ENCODE results near the gene SPATA6. TPM values are rescaled to one million over a fixed set of nuclear protein-coding genes. Genes with fewer than 3 reads are reported as not detected.
"Not testable (repeated sequence)": the region's sequence is repeated elsewhere in the genome, so short reads cannot be mapped to it uniquely, and the experiment has no call there.

SPATA6 gene
- total and polyA plus RNA-seq, 12 donors = 1.7 to 13.6 (median 8.6) TPM

GRCh38 chr1:48294656-48295055, 177.3 kb downstream of the SPATA6 start:
- Histone ChIP-seq H3K4me1 (no peaks in the 10 kb centered on the region), H3K27me3 (no peaks in the 10 kb centered on the region), H3K27ac (no peak overlapping the region), H3K9me3 (peaks cover 0 to 8% (median 0%) of the 10 kb centered on the region in 11 donors), H3K4me3 (no peak overlapping the region), H3K36me3 (peaks cover 0 to 20% (median 5%) of the 10 kb centered on the region in 9 donors)
- no peak for DNase-seq
- 86 to 92% methylated on average over 1 of the region's 1 CpG for WGBS, 2 donors
- intact Hi-C loops (cut with DNase I) = no loop called here
- TF ChIP-seq, protein P1, sequence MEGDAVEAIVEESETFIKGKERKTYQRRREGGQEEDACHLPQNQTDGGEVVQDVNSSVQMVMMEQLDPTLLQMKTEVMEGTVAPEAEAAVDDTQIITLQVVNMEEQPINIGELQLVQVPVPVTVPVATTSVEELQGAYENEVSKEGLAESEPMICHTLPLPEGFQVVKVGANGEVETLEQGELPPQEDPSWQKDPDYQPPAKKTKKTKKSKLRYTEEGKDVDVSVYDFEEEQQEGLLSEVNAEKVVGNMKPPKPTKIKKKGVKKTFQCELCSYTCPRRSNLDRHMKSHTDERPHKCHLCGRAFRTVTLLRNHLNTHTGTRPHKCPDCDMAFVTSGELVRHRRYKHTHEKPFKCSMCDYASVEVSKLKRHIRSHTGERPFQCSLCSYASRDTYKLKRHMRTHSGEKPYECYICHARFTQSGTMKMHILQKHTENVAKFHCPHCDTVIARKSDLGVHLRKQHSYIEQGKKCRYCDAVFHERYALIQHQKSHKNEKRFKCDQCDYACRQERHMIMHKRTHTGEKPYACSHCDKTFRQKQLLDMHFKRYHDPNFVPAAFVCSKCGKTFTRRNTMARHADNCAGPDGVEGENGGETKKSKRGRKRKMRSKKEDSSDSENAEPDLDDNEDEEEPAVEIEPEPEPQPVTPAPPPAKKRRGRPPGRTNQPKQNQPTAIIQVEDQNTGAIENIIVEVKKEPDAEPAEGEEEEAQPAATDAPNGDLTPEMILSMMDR (IDR thresholded peaks at IDR 0.05) = no peak
- ATAC-seq = no peak

- intact Hi-C loops (cut with DNase I); H3K4me3 ChIP-seq; H3K27ac ChIP-seq; DNase-seq; H3K27me3 ChIP-seq; ATAC-seq; H3K4me1 ChIP-seq: not testable (repeated sequence)
- peaks cover 0 to 19% (median 5%) of the 10 kb centered on the region in 9 donors for H3K36me3 ChIP-seq
- 94 to 95% methylated on average over 6 of the region's 6 CpGs for WGBS, 2 donors
- peaks cover 0 to 11% (median 0%) of the 10 kb centered on the region in 11 donors for H3K9me3 ChIP-seq
These were observed 177.9 kb downstream of the SPATA6 start for GRCh38 chr1:48294094-48294493.

DNA sequence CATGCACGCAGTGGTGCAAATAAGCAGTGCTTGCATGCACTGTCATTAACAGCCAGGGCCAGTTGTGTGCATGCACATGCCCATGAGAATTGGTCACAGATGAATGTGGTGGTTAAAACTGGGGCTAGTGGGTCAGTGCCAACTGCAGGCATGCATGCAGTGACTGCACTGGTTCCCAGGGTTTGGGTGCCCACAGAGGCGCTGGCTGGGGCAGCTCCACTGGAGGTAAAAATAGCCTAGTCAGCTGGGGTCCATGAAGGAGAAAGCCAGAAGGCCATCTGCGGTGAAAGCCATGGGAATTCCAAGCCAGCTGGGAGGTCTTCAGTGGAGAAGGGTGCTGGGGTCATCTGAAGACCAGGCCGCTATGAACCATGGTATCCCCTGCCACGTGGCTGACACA, 179.3 kb downstream of the SPATA6 start:
- ATAC-seq (peak in 1 of 8 donors; percentile 19), DNase-seq (no peak)
- peaks cover 0 to 16% (median 0%) of the 10 kb centered on the region in 11 donors for H3K9me3 ChIP-seq
- 87 to 93% methylated on average over 5 of the region's 5 CpGs for WGBS, 2 donors
- TF ChIP-seq, protein P1 (IDR thresholded peaks at IDR 0.05) = no peak
- no peak overlapping the region for H3K4me3 ChIP-seq
- intact Hi-C loops (cut with DNase I) = no loop called here
- H3K4me1 ChIP-seq = no peaks in the 10 kb centered on the region
- peaks cover 0 to 5% (median 0%) of the 10 kb centered on the region in 9 donors for H3K36me3 ChIP-seq
- no peak overlapping the region for H3K27ac ChIP-seq
- H3K27me3 ChIP-seq = no peaks in the 10 kb centered on the region

DNA sequence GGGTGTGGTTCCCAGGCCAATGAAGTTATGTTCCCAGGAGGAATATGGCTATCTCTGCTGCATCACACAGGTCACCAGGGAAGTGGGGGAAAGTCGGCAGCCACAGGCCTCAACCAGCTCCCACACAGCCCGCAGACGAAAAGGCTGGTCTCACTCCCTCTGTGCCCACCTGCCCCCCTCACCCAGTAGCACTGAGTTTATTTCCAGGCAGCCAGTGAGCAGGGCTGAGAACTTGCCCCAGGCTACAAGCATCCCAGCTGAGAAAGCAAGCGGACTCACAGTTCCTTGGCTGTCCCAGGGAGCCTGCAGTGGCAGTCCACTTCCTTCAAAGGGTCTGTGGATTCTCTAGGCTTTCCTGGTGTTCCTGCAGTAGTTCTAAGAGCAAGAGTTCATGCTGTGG, 180.6 kb downstream of the SPATA6 start:
- no peak overlapping the region for H3K27ac ChIP-seq
- ATAC-seq = no peak
- intact Hi-C loops (cut with DNase I) = no loop called here
- peaks cover 0 to 16% (median 0%) of the 10 kb centered on the region in 11 donors for H3K9me3 ChIP-seq
- no peaks in the 10 kb centered on the region for H3K36me3 ChIP-seq
- 88 to 89% methylated on average over 4 of the region's 4 CpGs for WGBS, 2 donors
- H3K27me3 ChIP-seq = no peaks in the 10 kb centered on the region
- no peak overlapping the region for H3K4me3 ChIP-seq
- no peak for DNase-seq
- H3K4me1 ChIP-seq = no peaks in the 10 kb centered on the region
- TF ChIP-seq, protein P1 (IDR thresholded peaks at IDR 0.05) = no peak

GRCh38 chr1:48285525-48285924, 186.5 kb downstream of the SPATA6 start:
- WGBS, 2 donors = 86 to 87% methylated on average over 3 of the region's 3 CpGs
- H3K36me3 ChIP-seq = no peaks in the 10 kb centered on the region

GRCh38 chr1:48284696-48285420, 187.1 kb downstream of the SPATA6 start:
- 77% methylated on average over 10 of the region's 10 CpGs for WGBS, 2 donors
- H3K27me3 ChIP-seq; H3K36me3 ChIP-seq; intact Hi-C loops (cut with DNase I); H3K4me3 ChIP-seq; H3K27ac ChIP-seq; H3K4me1 ChIP-seq; ATAC-seq; DNase-seq: not testable (repeated sequence)
- peaks cover 0 to 38% (median 0%) of the 10 kb centered on the region in 11 donors for H3K9me3 ChIP-seq

More at GRCh38 chr1:48285525-48285924, 186.5 kb downstream of the SPATA6 start:
- DNase-seq (no peak), ATAC-seq (no peak)
- no peaks in the 10 kb centered on the region for H3K4me1 ChIP-seq
- H3K27ac ChIP-seq = no peak overlapping the region
- intact Hi-C loops (cut with DNase I) = no loop called here
- TF ChIP-seq, protein P1 (IDR thresholded peaks at IDR 0.05) = no peak
- no peak overlapping the region for H3K4me3 ChIP-seq
- H3K9me3 ChIP-seq = peaks cover 0 to 44% (median 0%) of the 10 kb centered on the region in 11 donors
- no peaks in the 10 kb centered on the region for H3K27me3 ChIP-seq

DNA sequence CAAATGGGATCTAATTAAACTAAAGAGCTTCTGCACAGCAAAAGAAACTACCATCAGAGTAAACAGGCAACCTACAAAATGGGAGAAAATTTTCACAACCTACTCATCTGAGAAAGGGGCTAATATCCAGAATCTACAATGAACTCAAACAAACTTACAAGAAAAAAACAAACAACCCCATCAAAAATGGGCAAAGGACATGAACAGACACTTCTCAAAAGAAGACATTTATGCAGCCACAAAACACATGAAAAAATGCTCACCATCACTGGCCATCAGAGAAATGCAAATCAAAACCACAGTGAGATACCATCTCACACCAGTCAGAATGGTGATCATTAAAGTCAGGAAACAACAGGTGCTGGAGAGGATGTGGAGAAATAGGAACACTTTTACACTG, 189.7 kb downstream of the SPATA6 start:
- H3K27ac ChIP-seq; H3K27me3 ChIP-seq; intact Hi-C loops (cut with DNase I): not testable (repeated sequence)

More for the DNA sequence above, 189.7 kb downstream of the SPATA6 start:
- H3K9me3 ChIP-seq = peaks cover 0 to 40% (median 0%) of the 10 kb centered on the region in 11 donors
- H3K4me1 ChIP-seq, ATAC-seq, H3K4me3 ChIP-seq, DNase-seq, H3K36me3 ChIP-seq: not testable (repeated sequence)
